GM12872 (cell line): Measurements from ENCODE around the gene BTBD8.

Source experiments
- TF ChIP-seq, protein P1 (sequence below): IDR thresholded peaks from 3 replicates; pipeline ENCODE4 v1.5.1; 2011; ENCODE audit warnings: low read depth, mild to moderate bottlenecking, low read length, moderate library complexity; ENCODE audit not compliant: insufficient read depth

BTBD8 gene

DNA sequence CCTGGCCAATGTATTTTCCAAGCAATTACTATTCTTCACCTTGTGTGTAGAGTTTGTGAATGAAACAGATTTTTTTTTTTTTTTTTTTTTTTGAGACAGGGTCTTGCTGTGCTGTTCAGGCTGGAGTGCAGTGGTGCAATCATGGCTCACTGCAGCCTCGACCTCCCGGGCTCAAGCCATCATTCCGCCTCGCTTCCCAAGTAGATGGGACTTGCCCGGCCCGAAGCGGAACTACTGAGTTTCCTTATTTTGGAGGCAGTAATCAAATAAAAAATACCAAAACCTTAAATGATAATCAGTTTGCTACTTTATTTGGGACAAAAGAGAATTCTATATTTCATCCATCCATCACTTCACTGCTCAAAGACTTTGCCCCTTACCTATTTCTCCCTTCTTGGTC is 704 bp upstream of the BTBD8 start:
- TF ChIP-seq, protein P1, sequence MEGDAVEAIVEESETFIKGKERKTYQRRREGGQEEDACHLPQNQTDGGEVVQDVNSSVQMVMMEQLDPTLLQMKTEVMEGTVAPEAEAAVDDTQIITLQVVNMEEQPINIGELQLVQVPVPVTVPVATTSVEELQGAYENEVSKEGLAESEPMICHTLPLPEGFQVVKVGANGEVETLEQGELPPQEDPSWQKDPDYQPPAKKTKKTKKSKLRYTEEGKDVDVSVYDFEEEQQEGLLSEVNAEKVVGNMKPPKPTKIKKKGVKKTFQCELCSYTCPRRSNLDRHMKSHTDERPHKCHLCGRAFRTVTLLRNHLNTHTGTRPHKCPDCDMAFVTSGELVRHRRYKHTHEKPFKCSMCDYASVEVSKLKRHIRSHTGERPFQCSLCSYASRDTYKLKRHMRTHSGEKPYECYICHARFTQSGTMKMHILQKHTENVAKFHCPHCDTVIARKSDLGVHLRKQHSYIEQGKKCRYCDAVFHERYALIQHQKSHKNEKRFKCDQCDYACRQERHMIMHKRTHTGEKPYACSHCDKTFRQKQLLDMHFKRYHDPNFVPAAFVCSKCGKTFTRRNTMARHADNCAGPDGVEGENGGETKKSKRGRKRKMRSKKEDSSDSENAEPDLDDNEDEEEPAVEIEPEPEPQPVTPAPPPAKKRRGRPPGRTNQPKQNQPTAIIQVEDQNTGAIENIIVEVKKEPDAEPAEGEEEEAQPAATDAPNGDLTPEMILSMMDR: no peak

DNA sequence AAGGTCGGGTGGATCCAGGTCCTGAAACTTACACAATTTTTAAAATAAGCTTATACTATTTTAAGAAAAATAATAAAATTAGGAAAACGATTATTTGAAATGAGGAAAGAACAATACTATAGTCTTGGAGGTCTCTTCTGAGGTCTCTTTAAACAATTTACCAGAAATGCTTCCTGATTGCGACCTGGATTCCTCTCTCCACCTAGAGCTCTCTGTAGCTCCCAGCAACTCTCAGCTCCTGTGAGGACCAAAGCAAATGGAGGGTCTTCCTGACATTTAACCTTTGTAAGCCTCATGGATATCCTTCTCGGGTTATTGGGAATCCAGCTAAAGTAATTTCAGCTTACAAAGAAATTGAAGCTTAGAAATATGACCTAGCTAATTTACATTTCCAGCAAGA is 886 bp downstream of the BTBD8 start:
- TF ChIP-seq, protein P1: no peak

DNA sequence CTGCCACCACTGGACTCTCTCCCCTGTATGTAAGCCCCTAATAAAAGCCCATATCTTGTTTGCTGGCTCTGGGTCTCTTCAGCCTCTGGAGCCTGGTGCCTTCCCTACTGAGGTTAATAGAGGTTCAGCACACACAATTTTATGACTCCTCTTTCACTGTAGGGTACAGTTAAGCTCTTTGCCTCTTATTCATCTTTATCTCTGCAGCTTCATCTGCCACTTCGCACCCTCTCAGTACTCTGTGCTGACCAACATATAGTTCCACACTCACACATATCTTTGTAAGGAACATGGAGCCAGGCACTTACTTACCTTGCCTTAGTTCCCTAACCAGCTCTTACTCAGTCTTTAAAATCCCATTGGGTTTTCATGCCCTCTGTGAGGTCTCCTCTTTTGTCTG is 4.5 kb downstream of the BTBD8 start:
- TF ChIP-seq, protein P1: no peak

DNA sequence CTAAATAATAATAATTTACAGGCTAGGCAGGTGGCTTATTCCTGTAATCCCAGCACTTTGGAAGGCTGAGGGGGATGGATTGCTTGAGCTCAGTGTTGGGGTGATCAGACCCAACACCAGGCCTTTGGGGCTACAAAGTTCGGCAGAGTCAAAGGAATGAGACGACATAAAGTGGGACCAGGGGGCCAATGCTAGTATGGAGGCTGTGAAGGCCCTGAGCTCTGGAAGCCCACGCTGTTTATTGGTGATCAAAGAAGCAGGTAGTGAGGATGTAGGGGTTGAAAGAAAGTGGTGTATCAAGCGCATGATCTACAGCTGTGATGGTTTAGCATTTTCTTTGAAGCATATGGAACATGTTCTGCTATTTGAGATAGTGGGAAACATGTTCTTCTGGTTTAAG is 5.6 kb downstream of the BTBD8 start:
- TF ChIP-seq, protein P1: no peak

DNA sequence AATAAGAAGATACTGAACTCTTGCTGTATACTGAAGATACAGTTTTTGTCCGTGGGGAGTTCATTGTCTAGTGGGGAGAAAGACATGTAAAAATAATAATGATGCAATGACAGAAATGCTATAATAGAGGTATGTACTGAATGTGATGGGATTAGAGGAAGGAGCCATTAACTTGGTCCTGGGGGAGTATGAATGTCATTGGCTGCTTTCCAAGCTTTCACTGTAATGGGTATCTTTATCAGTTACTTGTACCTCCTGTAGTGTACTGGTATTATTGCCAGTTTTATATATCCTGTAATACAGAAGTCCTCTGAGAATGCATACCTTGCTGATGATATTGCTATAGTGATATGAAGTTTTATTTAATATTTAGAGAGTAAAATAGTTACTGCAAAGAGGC is 7.4 kb downstream of the BTBD8 start:
- TF ChIP-seq, protein P1: no peak

DNA sequence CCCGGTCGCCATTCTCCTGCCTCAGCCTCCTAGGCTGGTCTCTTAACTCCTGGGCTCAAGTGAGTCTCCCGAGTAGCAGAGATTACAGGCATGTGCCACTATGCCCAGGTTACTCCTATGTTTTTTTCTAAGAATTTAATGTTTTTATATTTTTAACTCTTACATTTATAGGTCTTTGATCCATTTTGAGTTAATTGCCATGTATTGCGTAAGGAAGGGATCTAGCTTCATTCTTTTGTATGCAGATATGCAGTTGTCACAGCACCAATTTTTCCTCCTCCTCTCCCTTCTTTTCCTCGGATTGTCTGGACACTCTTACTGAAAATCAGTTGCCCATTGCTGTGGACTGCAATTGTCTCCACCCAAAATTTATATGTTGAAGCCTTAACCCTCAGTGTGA is 11.5 kb downstream of the BTBD8 start:
- TF ChIP-seq, protein P1: no peak

DNA sequence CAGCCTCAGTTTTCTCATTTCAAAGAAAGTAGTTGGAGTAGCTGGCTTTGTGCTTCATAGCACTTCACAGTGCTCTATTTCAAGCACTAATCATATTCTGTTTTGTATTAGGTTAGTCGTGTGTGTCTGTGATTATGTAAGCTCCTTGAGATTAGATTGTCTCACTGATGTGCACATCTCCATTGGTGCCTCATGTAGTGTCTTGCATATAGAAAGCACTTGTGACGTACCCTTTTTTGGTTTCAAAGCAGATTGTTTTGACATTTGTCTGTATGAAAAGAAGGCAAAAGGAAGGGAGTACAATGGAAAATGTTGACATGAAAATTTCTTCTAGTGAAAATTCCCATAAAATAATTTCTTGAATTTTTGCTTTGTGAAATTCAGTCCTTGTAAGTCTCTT is 13.9 kb downstream of the BTBD8 start:
- TF ChIP-seq, protein P1: no peak

DNA sequence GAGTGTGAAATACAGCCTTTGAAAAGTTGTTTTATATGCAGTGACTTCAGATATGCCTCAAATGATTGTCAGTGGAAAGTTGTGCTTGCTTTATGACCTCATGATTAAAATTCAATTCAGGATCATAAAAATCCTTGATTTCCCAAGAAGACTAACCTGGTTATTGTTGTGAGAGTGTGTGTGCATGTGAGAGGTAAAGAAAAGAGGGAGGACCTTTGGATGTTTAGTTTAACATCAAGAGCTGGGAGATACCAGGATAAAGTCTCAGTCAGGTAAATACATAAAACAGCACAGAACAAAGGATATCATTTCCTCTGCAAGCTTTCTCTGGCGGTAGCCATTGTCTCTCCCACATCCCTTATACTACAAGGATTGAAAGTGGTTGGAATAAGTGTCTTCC is 14.4 kb downstream of the BTBD8 start:
- TF ChIP-seq, protein P1: no peak
